ENCODE results near the gene SVEP1.
"Not testable (repeated sequence)": the region's sequence is repeated elsewhere in the genome, so short reads cannot be mapped to it uniquely, and the experiment has no call there.

The SVEP1 gene

DNA sequence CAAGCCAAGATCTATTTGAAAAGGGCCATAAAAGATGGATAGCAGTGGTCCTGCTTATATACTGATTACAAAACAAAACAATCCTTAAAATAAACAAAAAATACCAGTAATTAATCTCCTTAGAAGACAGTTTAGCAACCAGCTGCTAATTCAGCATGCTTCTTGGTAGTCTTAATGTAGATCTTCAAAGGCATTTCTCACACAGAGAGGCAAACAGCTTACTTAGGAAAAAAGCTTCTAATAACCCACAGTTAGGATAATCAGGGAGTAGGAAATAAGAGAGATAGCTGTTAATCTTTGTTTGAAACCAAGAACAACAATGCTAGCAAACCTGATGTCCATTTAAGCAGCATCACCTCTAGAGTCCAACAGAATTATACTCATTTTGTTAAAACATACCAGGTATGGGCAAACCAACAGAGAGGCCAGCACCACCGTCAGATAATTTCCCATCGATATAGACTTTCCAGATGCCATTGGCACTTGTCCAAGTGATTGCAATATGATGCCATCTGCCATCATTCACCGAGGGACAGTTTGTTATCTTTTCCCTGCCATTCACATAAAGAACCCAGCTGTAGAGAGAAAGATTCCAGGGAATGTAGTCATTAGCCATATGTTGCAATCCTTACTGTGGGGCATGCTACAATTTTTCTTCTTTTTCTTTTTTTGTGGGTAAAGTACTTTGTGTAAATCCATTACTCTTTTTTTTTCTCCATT lies 136.2 kb downstream of the SVEP1 start:
- DNase-seq = no peak

DNA sequence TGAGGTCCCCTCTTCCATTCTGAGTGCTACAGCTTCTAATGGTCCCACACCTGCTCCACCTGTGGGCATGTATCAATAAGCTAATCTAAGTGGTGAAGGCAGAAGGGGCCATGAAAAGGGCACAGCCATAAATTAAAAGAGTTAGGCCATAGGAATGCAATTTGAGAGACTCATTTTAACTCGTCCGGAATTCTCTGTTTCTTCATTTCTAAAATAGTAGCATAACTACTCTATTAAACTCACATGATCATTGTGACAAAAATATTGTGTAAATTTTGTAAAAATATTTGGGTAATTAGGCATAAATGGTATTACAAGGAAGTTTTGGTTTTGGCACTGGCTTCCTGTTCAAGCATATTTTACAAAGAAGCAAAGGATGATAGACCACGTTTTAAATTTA lies 138.7 kb downstream of the SVEP1 start:
- no peak for DNase-seq

DNA sequence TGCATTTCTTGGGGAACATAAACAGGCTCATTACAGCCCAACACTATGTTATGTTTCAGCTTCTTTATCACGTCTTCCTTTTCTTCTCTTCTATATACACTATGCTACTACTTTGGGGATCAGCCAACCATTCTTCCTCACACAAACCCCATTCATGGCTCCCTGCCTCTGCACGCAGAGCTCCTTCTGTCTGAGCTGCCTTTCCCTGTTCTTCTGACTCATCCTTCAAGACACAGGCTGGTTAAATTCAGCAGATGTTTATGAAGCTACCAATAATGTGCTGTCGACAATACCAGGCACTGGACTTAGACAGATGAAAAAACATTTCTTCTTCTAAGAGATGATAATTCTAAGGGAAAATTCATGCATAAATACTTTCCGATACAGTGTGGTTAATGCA lies 139.4 kb downstream of the SVEP1 start:
- DNase-seq = no peak

DNA sequence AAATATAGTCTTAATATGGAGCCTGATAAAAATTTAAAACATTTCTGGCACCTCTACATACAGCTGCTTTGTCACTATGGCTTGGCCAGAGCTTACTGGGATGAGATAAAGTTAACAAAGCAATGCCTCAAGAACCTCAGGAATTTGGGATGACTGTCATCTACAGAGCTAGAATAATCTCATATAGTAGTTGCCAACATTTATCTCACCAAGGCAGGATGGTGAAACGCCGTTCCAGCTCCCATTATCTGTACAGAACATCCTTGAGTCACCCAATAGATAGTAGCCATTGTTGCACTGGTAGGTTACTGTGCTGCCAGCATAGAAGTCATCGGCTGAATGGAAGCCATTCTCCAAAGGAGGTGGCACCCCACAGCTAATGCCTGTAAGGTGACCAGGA lies 147.3 kb downstream of the SVEP1 start:
- no peak for DNase-seq

DNA sequence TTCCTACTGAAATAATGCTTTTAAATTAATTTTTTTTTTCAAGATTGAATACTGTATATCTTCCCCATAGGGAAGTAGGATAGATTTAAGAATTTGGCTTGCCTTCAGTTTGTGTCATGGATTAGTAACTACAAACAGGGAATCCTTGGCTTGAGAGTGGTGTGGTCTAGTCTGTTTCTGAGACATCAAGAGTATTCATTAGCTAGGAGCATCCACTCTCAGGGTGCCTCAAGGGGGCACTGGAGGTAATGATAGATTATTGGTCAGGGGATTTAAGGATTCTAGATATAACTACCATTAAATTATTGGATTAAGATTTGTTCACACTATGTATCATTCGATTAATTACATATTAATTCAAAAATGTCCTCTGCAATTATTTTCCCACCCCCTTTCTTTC lies 150.1 kb downstream of the SVEP1 start:
- DNase-seq = no peak

DNA sequence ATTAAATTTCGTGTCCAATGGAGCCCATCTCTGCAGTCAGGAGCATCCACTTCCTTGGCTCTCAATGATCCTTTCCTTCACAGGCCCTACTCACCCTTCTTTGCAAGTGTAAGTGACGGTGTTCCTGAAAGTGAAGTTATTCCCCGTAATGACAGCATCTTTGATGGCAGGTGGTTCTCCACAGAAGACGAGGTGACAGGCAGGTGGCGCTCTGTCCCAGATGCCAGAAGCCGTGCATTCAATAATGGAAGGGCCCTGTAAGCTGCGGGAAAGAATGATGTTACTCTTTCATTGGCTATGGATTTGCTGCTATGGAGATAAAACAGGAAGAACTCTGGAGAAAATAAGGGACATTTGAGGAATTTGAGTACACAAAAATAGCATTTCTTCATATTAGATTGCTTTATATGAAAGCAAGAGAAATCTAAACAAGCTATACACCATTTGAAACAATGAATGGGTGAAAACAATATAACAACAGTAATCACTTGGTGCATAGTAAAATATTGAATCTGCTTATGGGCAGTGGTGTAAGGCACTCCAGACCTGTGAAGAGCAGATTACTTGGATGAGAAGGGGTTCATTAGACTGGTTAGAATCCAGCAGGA lies 151.9 kb downstream of the SVEP1 start:
- no peak for DNase-seq

DNA sequence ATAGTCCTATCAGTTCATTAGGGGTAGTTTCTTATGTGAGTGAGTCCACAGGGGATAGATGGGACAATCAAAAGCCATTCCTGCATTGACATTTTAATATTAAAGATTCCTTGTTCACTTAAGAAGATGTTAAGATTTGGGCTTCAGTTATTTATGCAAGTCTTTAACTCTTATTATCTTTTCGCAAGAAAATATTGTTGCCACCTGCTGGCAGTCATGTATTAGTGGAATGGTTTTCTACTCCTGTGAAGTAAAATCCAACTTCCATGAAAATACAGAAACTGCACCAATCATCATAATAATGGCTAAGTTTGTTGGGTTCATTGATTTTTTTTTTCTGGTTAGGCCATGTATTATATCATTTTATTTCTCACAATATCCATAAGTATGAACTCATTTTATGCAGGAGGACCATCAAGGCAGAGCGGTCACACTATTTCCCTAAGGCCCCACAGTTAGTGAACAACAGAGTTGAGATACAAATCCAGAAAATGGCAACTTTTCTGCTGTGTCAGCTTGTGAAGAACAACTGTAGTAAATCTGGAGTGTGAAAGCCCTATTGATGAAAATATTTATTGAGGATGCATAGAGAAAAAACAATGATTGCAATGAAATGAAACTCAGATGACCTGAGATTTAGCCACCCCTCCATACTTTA lies 153.4 kb downstream of the SVEP1 start:
- DNase-seq = no peak

DNA sequence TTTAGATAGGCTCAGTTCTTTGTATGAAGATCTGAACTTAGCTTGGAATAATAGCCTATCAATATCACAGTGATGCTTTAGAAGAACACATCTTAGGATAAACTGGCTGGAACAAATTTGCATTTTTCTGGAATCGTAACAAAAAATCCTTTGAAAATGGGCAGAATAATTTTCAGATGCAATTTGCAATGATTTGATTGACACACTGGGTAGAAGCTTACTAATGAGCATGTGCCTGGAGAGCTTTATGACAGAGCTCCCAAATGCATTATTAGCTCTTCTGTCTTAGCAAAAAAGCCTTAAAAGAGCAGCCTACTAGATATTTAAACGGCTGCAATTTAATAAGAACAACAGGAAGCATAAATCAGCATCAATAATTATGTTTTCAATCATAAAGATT lies 165.1 kb downstream of the SVEP1 start:
- DNase-seq = no peak

DNA sequence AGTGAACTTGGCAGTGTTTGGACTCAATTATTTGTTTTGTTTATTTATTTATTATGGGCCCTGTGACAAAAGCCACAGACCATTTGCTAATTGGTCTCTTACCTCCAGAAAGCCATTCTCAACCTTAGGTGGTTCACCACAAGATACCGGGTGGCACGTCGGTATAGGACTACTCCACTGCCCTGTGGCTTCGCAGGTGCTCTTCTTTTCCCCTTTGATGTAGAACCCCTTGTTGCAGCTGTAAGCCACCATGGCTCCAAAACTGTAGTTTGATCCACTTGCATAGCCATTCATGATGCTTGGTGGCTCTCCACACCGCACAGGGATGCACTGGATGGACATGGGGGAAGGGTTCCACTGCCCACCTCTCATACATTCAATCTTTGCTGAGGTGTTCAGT lies 168.6 kb downstream of the SVEP1 start:
- no peak for DNase-seq

DNA sequence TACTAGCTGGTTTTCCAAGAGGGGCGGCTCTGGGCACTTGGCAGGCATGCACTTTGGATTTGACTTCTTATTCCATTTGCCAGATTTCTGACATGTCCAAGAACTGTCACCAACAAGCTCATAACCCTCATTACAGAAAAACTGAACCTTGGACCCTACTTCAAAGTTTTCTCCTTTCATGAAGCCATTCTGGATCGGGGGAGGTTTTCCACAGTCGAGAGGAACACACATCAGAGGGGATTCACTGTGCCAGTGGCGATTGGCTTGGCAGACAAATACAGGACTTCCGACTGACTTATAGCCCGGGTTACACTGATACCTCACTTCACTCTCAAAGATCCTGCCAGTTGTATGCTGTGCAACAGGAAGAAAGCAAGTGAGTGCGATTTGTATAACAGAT lies 170.9 kb downstream of the SVEP1 start:
- no peak for DNase-seq

DNA sequence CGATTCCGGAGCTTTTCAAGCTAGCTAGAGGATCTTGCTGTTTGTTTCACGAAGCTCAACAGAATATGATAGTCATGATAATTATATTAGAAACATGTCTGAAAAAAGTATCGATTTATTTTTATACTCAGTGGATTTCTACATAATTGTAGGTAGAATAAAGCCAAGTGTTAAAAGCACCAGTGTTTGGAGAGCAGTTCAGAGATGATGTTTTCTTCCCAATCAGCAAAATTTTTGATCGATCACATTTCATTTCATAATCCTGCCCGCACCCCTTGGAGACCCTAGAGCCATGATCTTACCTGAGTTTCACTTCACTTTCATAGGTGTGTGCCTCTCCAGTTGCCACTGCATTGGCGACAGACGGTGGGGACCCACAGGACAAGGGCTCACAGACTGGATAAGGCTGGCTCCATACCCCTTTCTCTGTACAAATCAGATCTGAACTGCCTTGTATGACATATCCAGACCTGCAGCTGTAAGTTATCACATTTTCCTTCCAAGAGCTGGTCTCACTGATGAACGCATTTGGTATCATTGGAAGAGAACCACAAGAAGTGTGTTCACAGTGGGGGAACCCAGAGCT lies 173.6 kb downstream of the SVEP1 start:
- DNase-seq = no peak

DNA sequence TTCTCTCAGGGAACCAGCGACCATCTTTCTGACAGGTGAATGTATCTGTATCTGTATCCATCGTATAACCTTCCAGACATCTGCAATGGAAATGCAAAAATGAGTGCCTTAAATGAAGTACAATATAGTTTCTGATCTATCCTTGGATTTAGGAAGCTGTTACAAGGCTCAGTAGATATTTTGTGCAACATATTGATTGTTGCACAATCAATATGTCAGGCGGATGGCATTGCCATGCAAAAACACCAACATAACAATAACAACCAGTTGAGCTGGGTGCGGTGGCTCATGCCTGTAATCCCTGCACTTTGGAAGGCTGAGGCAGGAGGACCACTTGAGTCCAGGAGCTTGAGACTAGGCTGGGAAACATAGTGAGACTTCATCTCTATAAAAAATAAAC lies 175.1 kb downstream of the SVEP1 start:
- no peak for DNase-seq

DNA sequence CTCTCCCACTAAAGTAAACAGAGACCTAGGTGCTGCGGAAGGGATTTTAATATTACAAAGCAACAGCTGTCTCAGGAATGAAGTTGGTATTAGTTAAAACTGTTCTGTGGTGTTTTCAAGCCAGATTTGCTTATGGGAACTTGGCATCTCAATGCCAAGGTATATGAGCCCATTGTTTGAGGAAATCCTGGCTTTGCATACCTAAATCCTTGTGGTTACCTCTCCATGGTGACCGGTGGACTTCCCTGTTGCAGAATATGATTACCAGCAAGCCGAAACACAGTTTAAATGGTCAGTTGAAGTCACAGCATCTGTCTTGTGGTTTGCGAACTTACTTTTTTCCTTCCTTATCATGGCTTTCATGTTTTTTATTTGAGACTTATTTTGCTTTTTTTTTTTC lies 179.6 kb downstream of the SVEP1 start:
- DNase-seq = no peak

DNA sequence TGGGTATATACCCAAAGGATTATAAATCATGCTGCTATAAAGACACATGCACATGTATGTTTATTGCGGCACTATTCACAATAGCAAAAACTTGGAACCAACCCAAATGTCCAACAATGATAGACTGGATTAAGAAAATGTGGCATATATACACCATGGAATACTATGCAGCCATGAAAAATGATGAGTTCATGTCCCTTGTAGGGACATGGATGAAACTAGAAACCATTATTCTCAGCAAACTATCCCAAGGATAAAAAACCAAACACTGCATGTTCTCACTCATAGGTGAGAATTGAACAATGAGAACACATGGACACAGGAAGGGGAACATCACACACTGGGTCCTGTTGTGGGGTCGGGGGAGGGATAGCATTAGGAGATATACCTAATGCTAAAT lies 180.5 kb downstream of the SVEP1 start:
- DNase-seq = not testable (repeated sequence)

DNA sequence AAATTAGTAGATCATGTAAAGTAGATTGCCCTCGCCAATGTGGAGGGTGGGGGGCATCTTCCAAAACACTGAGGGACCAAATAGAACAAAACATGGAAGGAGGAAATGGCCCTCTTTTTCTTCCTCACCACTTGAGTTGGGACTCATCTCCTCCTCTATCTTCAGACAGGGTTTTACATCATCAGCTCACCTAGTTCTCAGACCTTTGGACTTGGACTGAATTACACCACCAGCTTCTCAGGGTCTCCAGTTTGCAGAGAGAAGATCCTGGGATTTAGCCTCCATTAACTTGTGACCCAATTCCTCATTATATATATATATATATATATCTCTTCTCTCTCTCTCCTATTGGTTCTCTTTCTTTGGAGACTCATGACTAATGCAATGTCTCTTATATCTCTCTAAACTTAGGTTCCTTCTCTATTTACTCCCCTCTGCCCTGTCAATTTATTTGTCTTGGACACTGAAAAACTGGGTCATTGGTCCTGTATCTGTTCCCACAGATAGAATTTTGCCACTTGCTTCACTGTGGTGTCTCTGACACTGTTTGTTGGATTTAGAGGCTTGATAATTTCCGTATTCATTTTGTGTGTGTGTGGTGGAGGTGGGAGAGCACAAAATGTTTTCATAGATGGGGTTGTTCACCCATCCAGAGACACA lies 187.6 kb downstream of the SVEP1 start:
- no peak for DNase-seq

DNA sequence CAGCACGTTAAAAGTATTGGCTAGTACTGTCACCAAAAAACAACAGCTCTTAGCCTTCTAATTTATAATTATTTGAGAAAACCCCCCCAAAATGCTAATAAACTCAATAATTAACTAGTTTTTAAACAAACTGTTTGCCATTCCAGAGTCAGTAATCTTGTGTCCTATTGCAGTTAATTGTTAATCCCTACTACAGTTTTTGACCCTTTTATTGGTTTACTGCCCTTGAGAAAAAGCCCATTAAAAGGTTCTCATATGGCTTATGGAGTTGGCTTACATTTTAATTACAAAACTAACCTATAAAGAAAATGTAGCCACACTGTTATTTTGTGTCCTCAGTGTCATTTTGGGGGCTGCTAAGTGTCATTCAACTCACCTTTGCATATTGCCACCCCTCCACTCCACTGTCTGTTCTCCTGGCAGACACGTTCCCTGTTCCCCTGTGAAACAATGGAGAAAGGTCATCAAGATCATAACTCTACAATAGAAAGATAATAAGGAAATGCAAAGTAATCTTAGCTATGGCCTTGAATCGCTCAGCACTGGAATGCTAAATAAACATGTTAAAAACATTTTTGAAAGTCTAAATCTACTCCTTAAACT lies 190.3 kb downstream of the SVEP1 start:
- DNase-seq = no peak

DNA sequence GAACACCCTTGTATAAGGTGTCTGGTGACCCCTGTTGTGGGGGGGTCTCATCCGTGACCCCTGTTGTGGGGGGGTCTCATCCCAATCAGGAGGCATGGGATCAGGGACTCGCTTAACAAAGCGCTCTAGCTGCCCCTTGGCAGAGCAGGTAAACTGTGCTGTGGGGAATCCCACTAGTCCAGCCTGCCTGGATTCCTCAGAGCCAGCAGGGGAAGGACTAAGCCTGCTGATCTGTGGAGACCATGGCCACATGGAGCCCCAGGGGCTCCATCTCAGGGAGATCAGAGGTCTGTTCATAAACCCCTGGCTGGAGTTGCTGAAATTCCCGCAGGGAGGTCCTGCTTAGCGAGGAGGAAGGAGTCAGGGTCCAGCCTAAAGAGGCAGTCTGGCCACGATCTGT lies 196.1 kb downstream of the SVEP1 start:
- DNase-seq = no peak

DNA sequence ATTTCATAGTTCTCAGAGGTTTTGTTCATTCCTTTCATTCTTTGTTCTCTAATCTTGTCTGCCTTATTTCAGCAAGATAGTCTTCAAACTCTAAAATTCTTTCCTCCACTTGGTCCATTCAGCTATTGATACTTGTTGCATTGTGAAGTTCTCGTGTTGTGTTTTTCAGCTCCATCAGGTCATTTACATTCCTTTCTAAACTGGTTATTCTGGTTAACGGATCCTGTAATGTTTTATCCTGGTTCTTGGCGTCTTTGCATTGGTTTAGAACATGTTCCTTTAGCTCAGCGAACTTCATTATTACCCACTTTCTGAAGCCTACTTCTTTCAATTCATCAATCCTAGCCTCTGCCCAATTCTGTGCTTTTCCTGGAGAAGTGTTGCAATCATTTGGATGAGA lies 196.8 kb downstream of the SVEP1 start:
- no peak for DNase-seq

DNA sequence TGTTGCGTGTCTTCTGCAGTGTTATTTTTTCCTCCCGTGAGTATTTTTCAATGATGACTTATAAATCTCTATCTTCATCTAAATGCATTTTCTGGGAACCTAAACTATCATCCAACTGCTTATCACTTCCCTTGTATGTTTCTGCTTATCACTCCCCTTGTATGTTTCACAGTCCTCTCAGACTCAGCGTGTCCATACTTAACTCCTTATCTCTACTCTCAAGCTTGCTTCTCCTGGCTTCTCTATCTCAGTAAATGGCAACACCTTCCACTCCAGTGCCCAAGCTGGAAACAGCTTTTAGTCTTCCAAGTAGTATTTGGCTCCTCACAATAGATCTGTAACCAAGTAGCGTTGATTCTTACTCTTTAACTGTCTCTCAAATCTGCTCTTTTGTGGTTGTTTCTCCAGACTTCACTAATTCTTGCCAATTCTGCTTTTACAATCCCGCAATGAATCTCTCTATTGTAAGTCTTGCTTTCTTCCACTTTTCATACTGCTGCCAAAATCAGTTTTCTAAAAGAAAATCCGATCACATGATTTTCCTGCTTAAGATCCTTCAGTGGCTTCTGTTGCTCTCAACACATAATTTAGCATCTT lies 208.0 kb downstream of the SVEP1 start:
- no peak for DNase-seq

DNA sequence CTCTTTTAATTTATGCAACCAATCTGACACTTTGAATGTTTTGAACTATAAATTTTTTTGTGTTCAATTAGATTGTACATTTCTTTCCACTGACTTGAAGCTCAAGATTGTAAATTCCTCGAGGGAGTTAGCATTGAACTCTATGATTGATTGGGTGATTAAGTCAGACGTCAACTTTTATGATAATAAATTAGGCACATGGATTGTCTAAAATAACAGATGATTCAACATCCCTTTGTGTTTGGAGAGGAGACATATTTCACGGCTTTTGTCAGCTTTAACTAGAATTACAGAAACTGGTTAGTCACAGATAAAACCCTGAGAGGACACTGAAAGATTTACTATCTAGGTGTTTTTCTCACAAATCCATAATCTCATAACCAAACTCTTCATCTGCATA lies 209.2 kb downstream of the SVEP1 start:
- DNase-seq = no peak

DNA sequence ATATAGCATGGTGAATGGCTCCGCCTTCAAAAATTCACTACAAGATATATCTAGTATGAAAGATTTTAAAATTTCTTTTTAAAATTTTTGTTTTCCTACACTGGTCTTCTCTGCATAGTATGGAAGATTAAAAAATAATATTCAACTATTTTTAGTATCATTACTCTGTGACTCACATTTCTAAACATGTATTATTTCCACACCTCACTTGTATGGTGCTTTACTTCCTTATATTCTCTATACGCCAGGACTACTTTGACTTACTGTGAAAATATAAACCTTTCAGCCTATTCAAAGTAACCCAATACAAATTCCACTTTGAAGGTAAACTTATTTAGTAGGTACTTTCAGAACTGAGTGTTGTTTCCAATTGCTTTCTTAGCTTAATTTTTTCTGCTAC lies 215.1 kb downstream of the SVEP1 start:
- DNase-seq = no peak

DNA sequence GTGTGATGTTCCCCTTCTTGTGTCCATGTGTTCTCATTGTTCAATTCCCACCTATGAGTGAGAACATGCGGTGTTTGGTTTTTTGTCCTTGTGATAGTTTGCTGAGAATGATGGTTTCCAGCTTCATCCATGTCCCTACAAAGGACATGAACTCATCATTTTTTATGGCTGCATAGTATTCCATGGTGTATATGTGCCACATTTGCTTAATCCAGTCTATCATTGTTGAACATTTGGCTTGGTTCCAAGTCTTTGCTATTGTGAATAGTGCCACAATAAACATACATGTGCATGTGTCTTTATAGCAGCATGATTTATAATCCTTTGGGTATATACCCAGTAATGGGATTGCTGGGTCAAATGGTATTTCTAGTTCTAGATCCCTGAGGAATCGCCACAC lies 220.5 kb downstream of the SVEP1 start:
- DNase-seq = not testable (repeated sequence)

DNA sequence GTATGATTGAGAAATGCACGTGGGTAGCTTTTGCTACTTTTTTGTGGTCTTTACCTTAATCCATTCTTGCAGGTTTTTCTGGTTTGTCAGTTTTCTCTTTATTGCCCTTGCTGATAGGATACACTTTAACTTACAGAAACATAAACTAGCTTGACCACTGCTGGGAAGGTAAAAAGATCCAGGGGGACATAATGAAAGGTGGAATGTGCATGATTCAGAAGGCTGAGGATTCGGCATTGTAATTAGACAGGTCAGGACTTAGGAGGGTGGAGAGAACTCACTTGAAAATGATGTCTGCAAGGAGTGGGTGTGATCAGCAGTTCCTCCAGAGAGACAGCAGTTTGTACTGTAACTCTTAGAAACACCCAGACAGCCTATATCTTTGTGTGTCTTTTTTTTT lies 222.0 kb downstream of the SVEP1 start:
- no peak for DNase-seq

Measured in activated CD4-positive, alpha-beta T cell treated with anti-CD3 and anti-CD28 coated beads, Interleukin-2, amount 50 U/mL, for 1 hour (primary cell).